IMR-90 (cell line): Measurements from ENCODE around the gene SLC22A15. TPM values are rescaled to one million over a fixed set of nuclear protein-coding genes. Genes with fewer than 3 reads are reported as not detected.

Source experiments
- ATAC-seq: fragments of 200-7000 bp; cut with Tn5 transposase; 2 replicates; pipeline ENCODE4 v1.9.1; 2020; ENCODE audit warnings: low read depth, mild to moderate bottlenecking, moderate library complexity
- BruUV-seq: library from RNA; stranded (reverse); fragments of 400-500 nt; replicated peaks from 2 replicates; lab custom pipeline; 2021; lab: Mats Ljungman, UMichigan
- CTCF ChIA-PET: fragments of 300-600 bp; formaldehyde crosslinking; extraction: SDS; loops from one replicate; lab custom pipeline; 2021; ENCODE audit warnings: antibody characterized with exemption; lab: Yijun Ruan, JAX
- POLR2A ChIA-PET: fragments of 300-600 bp; sonication (Branson Sonifier 250); formaldehyde crosslinking; loops from one replicate; lab custom pipeline; 2022; ENCODE audit warnings: antibody characterized with exemption; ENCODE audit not compliant: unreplicated experiment; lab: Charles Lee
- DNase-seq: peaks from one replicate; pipeline ENCODE4 v3.0.0; 2013
- H2AFZ ChIP-seq: replicated peaks from 2 replicates; pipeline ENCODE3; 2013; ENCODE audit warnings: low read length, mild to moderate bottlenecking; ENCODE audit not compliant: poor library complexity
- H2AK5ac ChIP-seq: 2 replicates; pipeline ENCODE4 v1.6.1; 2013; ENCODE audit warnings: low read depth, low read length, inconsistent platforms
- H2AK9ac ChIP-seq: replicated peaks from 2 replicates; pipeline ENCODE3; 2013; ENCODE audit warnings: mild to moderate bottlenecking, low read depth, low read length, moderate library complexity; ENCODE audit not compliant: poor library complexity
- H2BK120ac ChIP-seq: 2 replicates; pipeline ENCODE4 v1.6.1; 2013; ENCODE audit warnings: low read depth, low read length, inconsistent platforms
- H2BK15ac ChIP-seq: 3 replicates; pipeline ENCODE4 v1.6.1; 2013; ENCODE audit warnings: low read depth, low read length, inconsistent platforms
- H2BK20ac ChIP-seq: 2 replicates; pipeline ENCODE4 v1.6.1; 2013; ENCODE audit warnings: low read depth, mild to moderate bottlenecking, inconsistent platforms, low read length, moderate library complexity
- H2BK5ac ChIP-seq: 2 replicates; pipeline ENCODE4 v1.6.1; 2013; ENCODE audit warnings: mild to moderate bottlenecking, low read depth, low read length, inconsistent platforms; ENCODE audit not compliant: poor library complexity, severe bottlenecking
- H3K14ac ChIP-seq: replicated peaks from 2 replicates; pipeline ENCODE4 v1.6.1; 2013; ENCODE audit warnings: low read depth, low read length, inconsistent platforms
- H3K18ac ChIP-seq: 2 replicates; pipeline ENCODE4 v1.6.1; 2013; ENCODE audit warnings: low read depth, low read length, control low read depth
- H3K23ac ChIP-seq: 2 replicates; pipeline ENCODE4 v1.6.1; 2013; ENCODE audit warnings: low read depth, low read length, inconsistent platforms
- H3K27ac ChIP-seq: 2 replicates; pipeline ENCODE4 v1.5.1; 2013; ENCODE audit warnings: mild to moderate bottlenecking, control low read depth, low read length; ENCODE audit not compliant: insufficient read depth
- H3K27me3 ChIP-seq: 2 replicates; pipeline ENCODE4 v1.6.1; 2013; ENCODE audit warnings: low read length; ENCODE audit not compliant: control insufficient read depth, insufficient read depth
- H3K36me3 ChIP-seq: 2 replicates; pipeline ENCODE4 v1.6.1; 2013; ENCODE audit warnings: low read length, mixed read lengths; ENCODE audit not compliant: control insufficient read depth, insufficient read depth
- H3K4ac ChIP-seq: 2 replicates; pipeline ENCODE4 v1.6.1; 2013; ENCODE audit warnings: low read depth, low read length, inconsistent platforms
- H3K4me1 ChIP-seq: 2 replicates; pipeline ENCODE4 v1.6.1; 2013; ENCODE audit warnings: low read length, mixed read lengths; ENCODE audit not compliant: control insufficient read depth, insufficient read depth
- H3K4me2 ChIP-seq: 2 replicates; pipeline ENCODE4 v1.6.1; 2013; ENCODE audit warnings: low read depth, mild to moderate bottlenecking, control low read depth, low read length, moderate library complexity
- H3K4me3 ChIP-seq: 2 replicates; pipeline ENCODE4 v1.5.1; 2013; ENCODE audit warnings: low read depth, mild to moderate bottlenecking, control low read depth, low read length, moderate library complexity; ENCODE audit not compliant: insufficient read depth
- H3K56ac ChIP-seq: 2 replicates; pipeline ENCODE4 v1.6.1; 2013; ENCODE audit warnings: low read length, inconsistent platforms; ENCODE audit not compliant: insufficient read depth; ENCODE audit errors: extremely low read depth
- H3K79me1 ChIP-seq, 2 experiments: 2 replicates each; pipeline ENCODE4 v1.6.1; 2013; ENCODE audit warnings: low read length in 2 of 2, inconsistent platforms in 1 of 2, low read depth in 1 of 2
- H3K9ac ChIP-seq: 2 replicates; pipeline ENCODE4 v1.6.1; 2013; ENCODE audit warnings: low read depth, low read length, control low read depth
- H3K9me1 ChIP-seq: 2 replicates; pipeline ENCODE4 v1.6.1; 2013; ENCODE audit warnings: low read length, inconsistent platforms; ENCODE audit not compliant: insufficient read depth
- H3K9me3 ChIP-seq: 2 replicates; pipeline ENCODE4 v1.6.1; 2013; ENCODE audit warnings: low read length; ENCODE audit not compliant: control insufficient read depth, insufficient read depth
- H4K20me1 ChIP-seq: 2 replicates; pipeline ENCODE4 v1.6.1; 2013; ENCODE audit warnings: low read length, inconsistent platforms; ENCODE audit not compliant: insufficient read depth
- H4K5ac ChIP-seq: 2 replicates; pipeline ENCODE4 v1.6.1; 2013; ENCODE audit warnings: mild to moderate bottlenecking, low read depth, low read length, control low read depth
- H4K8ac ChIP-seq, 2 experiments: 2 replicates each; pipeline ENCODE4 v1.6.1; 2013; ENCODE audit warnings: low read depth in 2 of 2, low read length in 2 of 2, control low read depth in 1 of 2, inconsistent platforms in 1 of 2
- H4K91ac ChIP-seq: 2 replicates; pipeline ENCODE4 v1.6.1; 2013; ENCODE audit warnings: low read depth, low read length, inconsistent platforms; ENCODE audit not compliant: insufficient read depth
- BHLHE40 ChIP-seq: fragments of 150-350 bp; IDR thresholded peaks from 2 replicates; pipeline ENCODE4 v1.6.1; 2016; ENCODE audit warnings: mild to moderate bottlenecking, low read depth, low read length
- CEBPB ChIP-seq: IDR thresholded peaks from 2 replicates; pipeline ENCODE4 v1.6.1; 2012; ENCODE audit warnings: low read depth, low read length, improper control_type of control experiment
- CHD1 ChIP-seq: IDR thresholded peaks from 2 replicates; pipeline ENCODE4 v1.6.1; 2012; ENCODE audit warnings: low read depth, low read length, improper control_type of control experiment
- CTCF ChIP-seq: conservative IDR thresholded peaks from 2 replicates; pipeline ENCODE4 v1.5.1; 2012; ENCODE audit warnings: mild to moderate bottlenecking, low read depth, low read length, improper control_type of control experiment
- ELK1 ChIP-seq: fragments of 150-350 bp; IDR thresholded peaks from 2 replicates; pipeline ENCODE4 v1.6.1; 2016; ENCODE audit warnings: low read depth, mild to moderate bottlenecking, low read length, moderate library complexity, borderline replicate concordance
- FOS ChIP-seq: fragments of 150-350 bp; IDR thresholded peaks from 2 replicates; pipeline ENCODE4 v1.6.1; 2016; ENCODE audit warnings: low read depth, low read length
- MAFK ChIP-seq: IDR thresholded peaks from 2 replicates; pipeline ENCODE4 v1.6.1; 2012; ENCODE audit warnings: low read depth, low read length, improper control_type of control experiment
- MAZ ChIP-seq: IDR thresholded peaks from 2 replicates; pipeline ENCODE4 v1.6.1; 2012; ENCODE audit warnings: low read depth, mild to moderate bottlenecking, low read length, improper control_type of control experiment, moderate library complexity, borderline replicate concordance
- MXI1 ChIP-seq: IDR thresholded peaks from 2 replicates; pipeline ENCODE4 v1.6.1; 2012; ENCODE audit warnings: low read depth, mild to moderate bottlenecking, low read length, moderate library complexity, borderline replicate concordance
- NFE2L2 ChIP-seq: fragments of 150-350 bp; IDR thresholded peaks from 2 replicates; pipeline ENCODE4 v1.6.1; 2016; ENCODE audit warnings: low read depth, mild to moderate bottlenecking, low read length
- POLR2A ChIP-seq: IDR thresholded peaks from 2 replicates; pipeline ENCODE4 v1.6.1; 2012; ENCODE audit warnings: mild to moderate bottlenecking, low read depth, low read length
- RAD21 ChIP-seq: IDR thresholded peaks from 2 replicates; pipeline ENCODE4 v1.6.1; 2012; ENCODE audit warnings: low read length, improper control_type of control experiment
- RCOR1 ChIP-seq: IDR thresholded peaks from 2 replicates; pipeline ENCODE4 v1.6.1; 2012; ENCODE audit warnings: mild to moderate bottlenecking, low read length, improper control_type of control experiment; ENCODE audit not compliant: insufficient replicate concordance
- RFX5 ChIP-seq: IDR thresholded peaks from 2 replicates; pipeline ENCODE4 v1.8.0; 2012; ENCODE audit warnings: low read depth, mild to moderate bottlenecking, low read length, moderate library complexity
- SMC3 ChIP-seq: fragments of 150-350 bp; IDR thresholded peaks from 2 replicates; pipeline ENCODE4 v1.6.1; 2016; ENCODE audit warnings: low read depth, mild to moderate bottlenecking, antibody characterized with exemption, low read length, moderate library complexity
- USF2 ChIP-seq: fragments of 150-350 bp; IDR thresholded peaks from 2 replicates; pipeline ENCODE4 v1.6.1; 2017; ENCODE audit warnings: mild to moderate bottlenecking, antibody characterized with exemption, low read length, low read depth
- WGBS, 2 experiments: methylation state at CpG; one replicate each; pipeline versions ENCODE4 v1.1.5 to v1.1.7; 2013; ENCODE audit warnings: missing lambda C conversion rate in 2 of 2; ENCODE audit not compliant: insufficient read length in 1 of 2; ENCODE audit errors: extremely low coverage in 2 of 2; 5-methylcytosine and 5-hydroxymethylcytosine counted together
- dilution Hi-C: fragments of 300-500 bp; cut with HindIII; formaldehyde crosslinking; loops from one replicate; pipeline ENCODE4 v1.14.3; 2018; ENCODE audit warnings: low sequenced_read_pairs; ENCODE audit not compliant: unreplicated experiment
- in situ Hi-C: fragments of 300-500 bp; cut with MboI; formaldehyde crosslinking; loops from 3 replicates; pipeline ENCODE4 v1.14.3; 2019; ENCODE audit warnings: low sequenced_read_pairs, inconsistent platforms, mixed read lengths
- intact Hi-C: fragments of 100-400 bp; cut with micrococcal nuclease; formaldehyde crosslinking; loops from 2 replicates; pipeline ENCODE4 v1.10.0; 2022
- polyA plus RNA-seq, 3 experiments: library from polyadenylated mRNA; depleted of rRNA; stranded (reverse); fragments of >200 nt; gene quantifications; 2 replicates each; pipeline ENCODE4 v1.2.3, GENCODE V29; 2012; ENCODE audit warnings: low replicate concordance in 1 of 3
- total RNA-seq: library from RNA; depleted of rRNA; stranded (reverse); fragments of >200 nt; gene quantifications from 2 replicates; pipeline ENCODE4 v1.2.3, GENCODE V29; 2012

The SLC22A15 gene
- total and polyA plus RNA-seq, 2 of the 4 experiments (the other 2 are of a cell fraction) = under 0.01 to 0.02 TPM

- Histone ChIP-seq H2AK5ac (no peak overlapping the region), H4K8ac (no peak overlapping the region), H2AFZ (peak overlapping the region; percentile 65), H3K27ac (no peak overlapping the region), H4K20me1 (no peaks in the 10 kb centered on the region), H2BK120ac (no peak overlapping the region), H3K79me1 (no peaks in the 10 kb centered on the region), H3K56ac (no peak overlapping the region), H3K27me3 (0 out of 2 replicates have a peak, but pooled peaks cover 2% of the 10 kb centered on the region), H3K14ac (no peak overlapping the region), H3K9me3 (no peaks in the 10 kb centered on the region), H3K4me1 (no peaks in the 10 kb centered on the region), H4K91ac (no peak overlapping the region), H3K36me3 (no peaks in the 10 kb centered on the region), H2BK20ac (no peak overlapping the region), H3K4me2 (no peak overlapping the region), H3K23ac (no peak overlapping the region), H4K5ac (no peak overlapping the region), H3K4me3 (no peak overlapping the region), H3K4ac (no peak overlapping the region), H2BK15ac (no peak overlapping the region), H3K9ac (no peak overlapping the region), H3K18ac (no peak overlapping the region), H2AK9ac (no peak overlapping the region), H3K9me1 (no peaks in the 10 kb centered on the region), H2BK5ac (no peak overlapping the region)
- intact Hi-C loops = no loop called here
- in situ Hi-C loops = no loop called here
- DNase-seq (no peak), ATAC-seq (no peak)
- TF ChIP-seq MXI1 = no peak
- TF ChIP-seq RFX5 = no peak
- TF ChIP-seq CTCF = no peak
- TF ChIP-seq POLR2A = no peak
- TF ChIP-seq BHLHE40 = no peak
- TF ChIP-seq MAZ = no peak
- TF ChIP-seq RAD21 = no peak
- no peak for TF ChIP-seq ELK1
- TF ChIP-seq USF2 = no peak
- no peak for TF ChIP-seq SMC3
- TF ChIP-seq RCOR1 = no peak
- TF ChIP-seq MAFK = no peak
- TF ChIP-seq CEBPB = no peak
- no peak for TF ChIP-seq CHD1
- no peak for TF ChIP-seq NFE2L2
- no peak for TF ChIP-seq FOS
- WGBS, 2 experiments = 50% methylated on average over 3 of the region's 8 CpGs; no CpG with 5 or more reads in 1 of the 2 experiments
- no TSS peak for BruUV-seq
- CTCF ChIA-PET = no interaction called here
- dilution Hi-C loops = no loop called here
- POLR2A ChIA-PET = no interaction called here
Observed at GRCh38 chr1:115991909-115992308, 15.6 kb downstream of the SLC22A15 start.
